ENCODE results near the gene SDHAF1. TPM values are rescaled to one million over a fixed set of nuclear protein-coding genes. Genes with fewer than 3 reads are reported as not detected.
"Not testable (repeated sequence)": the region's sequence is repeated elsewhere in the genome, so short reads cannot be mapped to it uniquely, and the experiment has no call there.

Gene SDHAF1
- total RNA-seq, result 23.2 and 34.5 TPM in 2 replicates

- no peak for TF ChIP-seq CTCF (conservative IDR thresholded peaks at IDR 0.05; ENCODE audit: low read depth, low read length)
- DNase-seq (ENCODE audit: low read depth), result peak; percentile 37
- H3K4me3 ChIP-seq (ENCODE audit: low read depth, low read length), result peak within 1 kb of the TSS; percentile 92
Measured at GRCh38 chr19:35995048-35995993, at the start of gene SDHAF1. SDHAF1 (plus strand) TSS chr19:35995188; CDS start chr19:35995275, 87 bp downstream.

GRCh38 chr19:35946203-35946602 lies 48.8 kb upstream of the SDHAF1 start:
- no peak for DNase-seq (ENCODE audit: low read depth)
- H3K4me3 ChIP-seq (ENCODE audit: low read depth, low read length), result no peak overlapping the region
- no peak for TF ChIP-seq CTCF (conservative IDR thresholded peaks at IDR 0.05; ENCODE audit: low read depth, low read length)

- no peak for TF ChIP-seq CTCF (conservative IDR thresholded peaks at IDR 0.05; ENCODE audit: low read depth, low read length)
- no peak overlapping the region for H3K4me3 ChIP-seq (ENCODE audit: low read depth, low read length)
- DNase-seq (ENCODE audit: low read depth), result no peak
Measured at GRCh38 chr19:35949131-35949530, 45.9 kb upstream of the SDHAF1 start.

GRCh38 chr19:35955881-35956634 lies 38.9 kb upstream of the SDHAF1 start:
- no peak overlapping the region for H3K4me3 ChIP-seq (ENCODE audit: low read depth, low read length)
- no peak for TF ChIP-seq CTCF (conservative IDR thresholded peaks at IDR 0.05; ENCODE audit: low read depth, low read length)
- no peak for DNase-seq (ENCODE audit: low read depth)

- H3K4me3 ChIP-seq (ENCODE audit: low read depth, low read length); DNase-seq (ENCODE audit: low read depth): not testable (repeated sequence)
Measured at GRCh38 chr19:35957411-35957810, 37.6 kb upstream of the SDHAF1 start.

- no peak overlapping the region for H3K4me3 ChIP-seq (ENCODE audit: low read depth, low read length)
- TF ChIP-seq CTCF (conservative IDR thresholded peaks at IDR 0.05; ENCODE audit: low read depth, low read length), result no peak
- no peak for DNase-seq (ENCODE audit: low read depth)
Measured at GRCh38 chr19:35958660-35959039, 36.3 kb upstream of the SDHAF1 start.

All from epithelial cell of proximal tubule (primary cell).